Thyroid gland (tissue), 4 donors: ENCODE results near the gene NPPC. TPM values are rescaled to one million over a fixed set of nuclear protein-coding genes. Genes with fewer than 3 reads are reported as not detected.
"Not testable (repeated sequence)": the region's sequence is repeated elsewhere in the genome, so short reads cannot be mapped to it uniquely, and the experiment has no call there.

ENCODE experiments used
- DNase-seq, 2 donors: peaks; one replicate each; pipeline ENCODE4 v3.0.0-alpha.2; 2019
- H3K27ac ChIP-seq, 3 donors: fragments of 200-600 bp; sonication (generic); 1 replicate in 2 of 3; 2 replicates in 1 of 3; pipeline ENCODE4 v1.5.1; 2016 to 2019; ENCODE audit warnings: mild to moderate bottlenecking in 1 of 3, moderate library complexity in 1 of 3
- H3K27me3 ChIP-seq: fragments of 200-600 bp; sonication (generic); one replicate; pipeline ENCODE4 v1.5.1; 2019
- H3K36me3 ChIP-seq, 2 donors: fragments of 200-600 bp; sonication (generic); one replicate each; pipeline ENCODE4 v1.5.1; 2016 to 2019
- H3K4me1 ChIP-seq, 2 donors: fragments of 200-600 bp; sonication (generic); one replicate each; pipeline ENCODE4 v1.5.1; 2017 to 2019
- H3K4me3 ChIP-seq, 3 donors: fragments of 200-600 bp; sonication (generic); replicated peaks in 1 of 3; 1 replicate in 2 of 3; 2 replicates in 1 of 3; pipeline ENCODE4 v1.5.1; 2016; ENCODE audit warnings: mild to moderate bottlenecking in 1 of 3
- H3K9me3 ChIP-seq: fragments of 200-600 bp; sonication (generic); one replicate; pipeline ENCODE4 v1.5.1; 2017
- POLR2A ChIP-seq, 2 donors: fragments of 450-650 bp; IDR thresholded peaks; one replicate each; pipeline ENCODE4 v1.6.1; 2017; ENCODE audit warnings: antibody characterized with exemption in 2 of 2, mild to moderate bottlenecking in 2 of 2, moderate library complexity in 1 of 2
- WGBS, 2 donors: methylation state at CpG; one replicate each; pipeline ENCODE4 v1.1.5; 2017; 5-methylcytosine and 5-hydroxymethylcytosine counted together
- intact Hi-C: fragments of 100-400 bp; cut with DNase I; formaldehyde crosslinking; loops from one replicate; pipeline ENCODE4 v1.15.1; 2023
- total RNA-seq, 4 donors: library from RNA; depleted of rRNA; stranded (reverse); fragments of >200 nt; gene quantifications; one replicate each; pipeline ENCODE4 v1.2.3, GENCODE V29; 2016
- TF ChIP-seq, protein P1 (sequence below), 6 experiments: fragments of 200-600 bp in 3 of 6; fragments of 450-650 bp in 3 of 6; sonication (generic) in 3 of 6; IDR thresholded peaks; one replicate each; pipeline ENCODE4 v1.5.1; 2016 to 2019; ENCODE audit warnings: antibody characterized with exemption in 6 of 6, mild to moderate bottlenecking in 2 of 6, inconsistent platforms in 1 of 6, moderate library complexity in 1 of 6

NPPC gene
- total RNA-seq, 4 donors from 2014 or later: not detected

GRCh38 chr2:231886071-231886681 lies 40.0 kb downstream of the NPPC start:
- TF ChIP-seq POLR2A (IDR thresholded peaks at IDR 0.05): no peak
- TF ChIP-seq, protein P1, sequence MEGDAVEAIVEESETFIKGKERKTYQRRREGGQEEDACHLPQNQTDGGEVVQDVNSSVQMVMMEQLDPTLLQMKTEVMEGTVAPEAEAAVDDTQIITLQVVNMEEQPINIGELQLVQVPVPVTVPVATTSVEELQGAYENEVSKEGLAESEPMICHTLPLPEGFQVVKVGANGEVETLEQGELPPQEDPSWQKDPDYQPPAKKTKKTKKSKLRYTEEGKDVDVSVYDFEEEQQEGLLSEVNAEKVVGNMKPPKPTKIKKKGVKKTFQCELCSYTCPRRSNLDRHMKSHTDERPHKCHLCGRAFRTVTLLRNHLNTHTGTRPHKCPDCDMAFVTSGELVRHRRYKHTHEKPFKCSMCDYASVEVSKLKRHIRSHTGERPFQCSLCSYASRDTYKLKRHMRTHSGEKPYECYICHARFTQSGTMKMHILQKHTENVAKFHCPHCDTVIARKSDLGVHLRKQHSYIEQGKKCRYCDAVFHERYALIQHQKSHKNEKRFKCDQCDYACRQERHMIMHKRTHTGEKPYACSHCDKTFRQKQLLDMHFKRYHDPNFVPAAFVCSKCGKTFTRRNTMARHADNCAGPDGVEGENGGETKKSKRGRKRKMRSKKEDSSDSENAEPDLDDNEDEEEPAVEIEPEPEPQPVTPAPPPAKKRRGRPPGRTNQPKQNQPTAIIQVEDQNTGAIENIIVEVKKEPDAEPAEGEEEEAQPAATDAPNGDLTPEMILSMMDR (IDR thresholded peaks at IDR 0.05): no peak

GRCh38 chr2:231884438-231885140 lies 41.6 kb downstream of the NPPC start:
- 67 to 69% methylated on average over 8 of the region's 8 CpGs for WGBS, 2 donors

More at GRCh38 chr2:231886071-231886681, 40.0 kb downstream of the NPPC start:
- H3K4me1 ChIP-seq: peaks cover 7 to 9% of the 10 kb centered on the region in 2 donors
- WGBS, 2 donors: 77 to 79% methylated on average over 3 of the region's 3 CpGs
- no peaks in the 10 kb centered on the region for H3K27me3 ChIP-seq
- no peaks in the 10 kb centered on the region for H3K36me3 ChIP-seq
- intact Hi-C loops: no loop called here
- H3K4me3 ChIP-seq: no peak overlapping the region
- no peak for DNase-seq
- H3K9me3 ChIP-seq: no peaks in the 10 kb centered on the region
- H3K27ac ChIP-seq: no peak overlapping the region

DNA sequence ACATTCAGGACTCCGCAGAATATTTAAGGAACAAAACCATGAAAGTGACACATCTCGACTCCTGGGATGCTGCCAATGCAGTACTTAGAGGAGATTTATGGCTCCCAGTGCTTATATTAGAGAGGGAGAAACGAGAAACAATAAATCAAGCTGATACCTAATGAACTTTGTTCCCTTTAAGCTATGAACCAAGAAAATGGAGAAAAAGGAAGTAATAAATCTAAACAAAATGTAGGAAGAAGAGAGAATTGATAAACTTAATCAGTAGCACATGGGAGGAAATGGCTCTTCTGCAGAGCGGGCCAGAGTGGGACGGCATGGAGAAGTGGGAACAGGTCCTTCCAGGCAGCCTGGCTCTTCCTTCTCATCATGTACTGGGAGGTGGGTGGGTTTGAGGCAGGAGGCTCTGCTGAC lies 42.7 kb downstream of the NPPC start:
- Histone ChIP-seq H3K27ac (no peak overlapping the region), H3K4me3 (no peak overlapping the region), H3K36me3 (no peaks in the 10 kb centered on the region), H3K4me1 (peaks cover 0 to 4% of the 10 kb centered on the region in 2 donors), H3K27me3 (no peaks in the 10 kb centered on the region), H3K9me3 (no peaks in the 10 kb centered on the region)
- TF ChIP-seq POLR2A (IDR thresholded peaks at IDR 0.05): no peak
- TF ChIP-seq, protein P1 (IDR thresholded peaks at IDR 0.05): no peak
- DNase-seq: no peak
- WGBS, 2 donors: 27 to 44% methylated on average over 5 of the region's 5 CpGs
- intact Hi-C loops: no loop called here

More at GRCh38 chr2:231884438-231885140, 41.6 kb downstream of the NPPC start:
- intact Hi-C loops: no loop called here
- Histone ChIP-seq H3K36me3 (no peaks in the 10 kb centered on the region), H3K27ac (no peak overlapping the region), H3K9me3 (no peaks in the 10 kb centered on the region), H3K4me1 (peaks cover 0 to 3% of the 10 kb centered on the region in 2 donors), H3K27me3 (no peaks in the 10 kb centered on the region), H3K4me3 (no peak overlapping the region)
- TF ChIP-seq, protein P1 (IDR thresholded peaks at IDR 0.05): no peak
- no peak for TF ChIP-seq POLR2A (IDR thresholded peaks at IDR 0.05)
- no peak for DNase-seq

DNA sequence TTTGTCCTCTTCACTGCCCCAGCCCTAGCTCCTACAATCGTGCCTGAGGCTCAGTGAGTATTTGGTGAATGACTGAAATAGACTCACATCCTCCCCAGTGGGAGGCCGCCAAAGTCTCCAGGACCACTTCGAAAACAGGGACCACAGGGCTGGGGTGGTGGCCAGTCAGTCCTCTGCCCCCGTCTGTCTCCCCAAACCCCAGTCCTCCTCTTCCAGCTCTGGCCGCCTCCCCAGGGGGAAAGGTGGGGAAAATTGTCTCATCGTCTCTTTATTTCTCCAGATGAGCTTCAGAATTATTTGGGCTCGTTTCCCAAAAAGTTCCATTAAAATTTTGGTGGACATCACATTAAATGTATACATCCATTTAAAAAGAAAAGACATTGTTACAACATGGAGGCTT lies 43.5 kb downstream of the NPPC start:
- H3K36me3 ChIP-seq: no peaks in the 10 kb centered on the region
- no peak overlapping the region for H3K4me3 ChIP-seq
- H3K27me3 ChIP-seq: no peaks in the 10 kb centered on the region
- 87 to 88% methylated on average over 7 of the region's 7 CpGs for WGBS, 2 donors
- intact Hi-C loops: no loop called here
- no peak overlapping the region for H3K27ac ChIP-seq
- peaks cover 4 to 11% of the 10 kb centered on the region in 2 donors for H3K4me1 ChIP-seq
- no peak for DNase-seq
- TF ChIP-seq, protein P1 (IDR thresholded peaks at IDR 0.05): no peak
- no peak for TF ChIP-seq POLR2A (IDR thresholded peaks at IDR 0.05)
- H3K9me3 ChIP-seq: no peaks in the 10 kb centered on the region

DNA sequence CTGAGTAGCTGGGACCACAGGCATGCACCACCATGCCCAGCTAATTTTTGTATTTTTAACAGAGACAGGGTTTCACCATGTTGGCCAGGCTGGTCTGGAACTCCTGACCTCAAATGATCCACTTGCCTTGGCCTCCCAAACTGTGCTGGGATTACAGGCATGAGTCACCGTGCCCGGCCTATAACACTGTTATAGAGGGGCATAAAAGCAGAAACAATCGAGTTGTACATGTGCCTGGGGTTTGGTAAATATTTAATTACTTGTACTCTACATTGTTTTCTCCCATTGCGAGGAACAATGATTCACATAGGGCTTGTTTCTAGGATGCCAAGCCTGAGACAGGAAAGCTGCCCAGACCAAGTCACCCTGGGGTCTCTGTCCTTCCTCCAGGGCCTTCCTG lies 45.8 kb downstream of the NPPC start:
- H3K4me3 ChIP-seq, H3K36me3 ChIP-seq, H3K27ac ChIP-seq, H3K27me3 ChIP-seq, H3K9me3 ChIP-seq, intact Hi-C loops, DNase-seq: not testable (repeated sequence)
- 91 to 92% methylated on average over 4 of the region's 4 CpGs for WGBS, 2 donors
- peaks cover 4 to 10% of the 10 kb centered on the region in 2 donors for H3K4me1 ChIP-seq
